Measurements from ENCODE around the gene FURIN. TPM values are rescaled to one million over a fixed set of nuclear protein-coding genes. Genes with fewer than 3 reads are reported as not detected.
"Not testable (repeated sequence)": the region's sequence is repeated elsewhere in the genome, so short reads cannot be mapped to it uniquely, and the experiment has no call there.

Gene FURIN
- total RNA-seq, 1 donor from 2014 or later = 570 TPM

DNA sequence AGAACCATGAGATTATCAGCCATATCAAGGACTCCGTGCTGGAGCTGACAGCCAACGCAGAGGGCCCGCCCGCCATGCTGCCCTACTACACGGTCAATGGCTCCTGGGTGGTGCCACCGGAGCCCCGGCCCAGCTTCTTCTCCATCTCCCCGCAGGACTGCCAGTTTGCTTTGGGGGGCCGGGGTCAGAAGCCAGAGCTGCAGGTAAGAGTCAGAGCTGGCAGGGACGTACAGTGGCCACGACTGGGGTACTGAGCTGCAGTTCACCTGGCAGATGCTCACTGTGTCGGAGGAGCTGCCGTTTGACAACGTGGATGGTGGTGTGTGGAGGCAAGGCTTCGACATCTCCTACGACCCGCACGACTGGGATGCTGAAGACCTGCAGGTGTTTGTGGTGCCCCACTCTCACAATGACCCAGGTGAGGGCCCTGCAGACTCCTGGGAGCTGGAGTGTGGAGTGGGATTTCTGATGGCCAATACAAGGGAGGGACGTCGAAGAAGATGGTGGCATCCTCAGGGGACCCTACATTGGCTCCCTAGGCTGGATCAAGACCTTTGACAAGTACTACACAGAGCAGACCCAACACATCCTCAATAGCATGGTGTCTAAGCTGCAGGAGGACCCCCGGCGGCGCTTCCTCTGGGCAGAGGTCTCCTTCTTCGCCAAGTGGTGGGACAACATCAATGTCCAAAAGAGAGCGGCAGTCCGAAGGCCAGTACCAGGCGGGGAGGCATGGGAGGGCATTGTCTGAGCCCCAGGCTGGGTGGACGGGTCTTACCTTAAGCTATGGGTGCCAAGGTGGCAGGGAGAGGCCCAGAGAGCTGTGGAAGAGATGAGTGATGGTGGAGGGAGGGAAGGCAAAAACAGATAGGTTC, 37.2 kb downstream of the FURIN start:
- Mint-ChIP-seq H3K36me3 (ENCODE audit: low read depth) (peaks cover 57% of the 10 kb centered on the region), H3K27me3 (ENCODE audit: low read depth) (no peaks in the 10 kb centered on the region), H3K9me3 (no peaks in the 10 kb centered on the region), H3K4me1 (ENCODE audit: low read depth) (peaks cover 24% of the 10 kb centered on the region), H3K4me3 (ENCODE audit: low read depth) (peak overlapping the region; percentile 61), H3K27ac (peak overlapping the region; percentile 12)
- no peak for DNase-seq (ENCODE audit: low spot score)
- intact Hi-C loops (cut with micrococcal nuclease) = no loop called here

DNA sequence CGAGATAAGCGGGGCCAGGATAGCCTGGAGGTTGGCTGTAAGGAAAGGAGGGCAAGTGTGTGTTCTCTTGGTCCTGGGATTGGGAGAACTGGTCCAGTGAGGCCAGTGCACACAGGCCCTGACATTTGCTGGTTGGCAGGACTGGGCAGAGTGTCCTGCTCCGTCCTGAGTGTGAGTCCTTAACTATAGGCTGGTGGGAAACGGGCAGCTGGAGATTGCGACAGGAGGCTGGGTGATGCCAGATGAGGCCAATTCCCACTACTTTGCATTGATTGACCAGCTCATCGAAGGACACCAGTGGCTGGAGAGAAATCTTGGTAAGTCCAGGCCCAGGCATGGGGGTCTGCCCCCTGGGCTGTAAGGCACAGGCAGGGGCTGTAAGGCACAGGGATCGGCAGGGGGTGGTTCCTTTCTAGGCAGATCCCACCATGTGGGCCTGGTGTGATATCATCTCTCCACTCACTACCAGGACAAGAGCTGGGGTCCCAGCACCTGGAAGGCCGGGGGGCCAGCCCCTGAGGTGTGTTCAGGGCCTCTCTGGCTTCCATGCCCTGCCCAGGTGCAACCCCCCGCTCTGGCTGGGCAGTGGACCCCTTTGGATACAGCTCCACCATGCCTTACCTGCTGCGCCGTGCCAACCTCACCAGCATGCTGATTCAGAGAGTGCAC, 37.9 kb downstream of the FURIN start:
- intact Hi-C loops (cut with micrococcal nuclease) = no loop called here
- H3K9me3 Mint-ChIP-seq = no peaks in the 10 kb centered on the region
- H3K36me3 Mint-ChIP-seq (ENCODE audit: low read depth) = peaks cover 64% of the 10 kb centered on the region
- DNase-seq (ENCODE audit: low spot score) = no peak
- H3K4me1 Mint-ChIP-seq (ENCODE audit: low read depth) = peaks cover 21% of the 10 kb centered on the region
- H3K27me3 Mint-ChIP-seq (ENCODE audit: low read depth) = no peaks in the 10 kb centered on the region
- H3K27ac Mint-ChIP-seq = no peak overlapping the region
- H3K4me3 Mint-ChIP-seq (ENCODE audit: low read depth) = no peak overlapping the region

DNA sequence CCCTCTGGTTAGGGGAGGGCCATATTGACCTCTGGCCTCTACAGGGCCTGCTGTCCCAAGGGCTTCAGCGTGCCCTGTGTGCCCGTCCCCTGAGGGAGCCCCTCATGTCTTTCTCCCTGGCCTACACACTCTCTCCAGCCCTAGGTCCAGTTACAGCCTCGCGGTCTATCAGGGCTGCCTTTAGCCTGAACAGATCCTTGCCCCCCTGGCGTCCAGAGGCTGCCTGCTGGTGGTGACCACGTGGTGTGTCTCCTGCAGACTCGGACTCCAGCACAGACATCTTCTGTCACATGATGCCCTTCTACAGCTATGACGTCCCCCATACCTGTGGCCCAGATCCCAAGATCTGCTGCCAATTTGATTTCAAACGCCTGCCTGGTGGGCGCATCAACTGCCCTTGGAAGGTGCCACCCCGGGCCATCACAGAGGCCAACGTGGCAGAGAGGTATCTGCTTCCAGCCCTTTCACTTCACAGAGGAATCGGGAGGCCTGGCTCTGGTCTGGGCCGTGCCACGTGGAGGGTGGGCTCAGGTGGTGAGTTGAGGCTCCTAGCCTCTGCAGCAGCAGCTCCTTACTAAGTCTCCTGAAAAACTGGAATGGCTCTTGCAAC, 38.8 kb downstream of the FURIN start:
- Mint-ChIP-seq H3K36me3 (ENCODE audit: low read depth) (peaks cover 72% of the 10 kb centered on the region), H3K4me1 (ENCODE audit: low read depth) (peaks cover 13% of the 10 kb centered on the region), H3K27ac (no peak overlapping the region), H3K4me3 (ENCODE audit: low read depth) (no peak overlapping the region), H3K9me3 (no peaks in the 10 kb centered on the region), H3K27me3 (ENCODE audit: low read depth) (no peaks in the 10 kb centered on the region)
- no peak for DNase-seq (ENCODE audit: low spot score)
- intact Hi-C loops (cut with micrococcal nuclease) = no loop called here

DNA sequence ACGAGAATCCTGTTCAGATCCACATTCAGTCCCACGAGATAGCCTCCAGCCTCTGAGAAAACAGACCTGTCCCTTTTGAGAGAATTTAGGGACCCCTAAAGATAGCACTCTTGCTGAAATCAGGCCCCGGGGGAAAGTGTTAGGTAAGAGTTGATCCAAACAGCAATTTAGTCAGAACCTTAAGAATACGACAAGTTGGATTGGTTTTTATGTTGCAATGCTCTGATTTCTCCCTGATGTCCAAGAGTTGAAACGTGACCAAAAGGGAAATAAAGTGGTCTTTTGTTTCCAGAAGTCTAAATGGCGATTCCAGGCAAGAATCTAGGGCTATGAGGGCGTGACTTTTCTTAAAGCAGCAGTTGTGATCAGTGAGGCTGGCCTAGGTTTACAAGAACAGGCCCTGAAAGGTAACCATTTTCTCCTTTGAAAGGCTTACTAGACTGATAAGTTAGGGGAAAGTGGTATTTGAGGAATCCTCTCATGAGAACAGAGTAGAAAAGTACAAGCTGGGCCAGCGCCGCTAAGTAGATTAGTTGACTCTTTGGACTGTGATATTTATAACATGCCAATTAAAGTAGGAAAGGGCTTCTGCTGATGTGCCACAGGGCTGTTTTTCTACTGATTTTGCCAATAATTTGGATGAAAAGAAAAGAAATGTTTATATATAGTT, 39.6 kb downstream of the FURIN start:
- no peaks in the 10 kb centered on the region for H3K9me3 Mint-ChIP-seq
- no peak overlapping the region for H3K27ac Mint-ChIP-seq
- intact Hi-C loops (cut with micrococcal nuclease) = no loop called here
- peaks cover 79% of the 10 kb centered on the region for H3K36me3 Mint-ChIP-seq (ENCODE audit: low read depth)
- no peak for DNase-seq (ENCODE audit: low spot score)
- H3K27me3 Mint-ChIP-seq (ENCODE audit: low read depth) = no peaks in the 10 kb centered on the region
- H3K4me3 Mint-ChIP-seq (ENCODE audit: low read depth) = no peak overlapping the region
- peaks cover 13% of the 10 kb centered on the region for H3K4me1 Mint-ChIP-seq (ENCODE audit: low read depth)

DNA sequence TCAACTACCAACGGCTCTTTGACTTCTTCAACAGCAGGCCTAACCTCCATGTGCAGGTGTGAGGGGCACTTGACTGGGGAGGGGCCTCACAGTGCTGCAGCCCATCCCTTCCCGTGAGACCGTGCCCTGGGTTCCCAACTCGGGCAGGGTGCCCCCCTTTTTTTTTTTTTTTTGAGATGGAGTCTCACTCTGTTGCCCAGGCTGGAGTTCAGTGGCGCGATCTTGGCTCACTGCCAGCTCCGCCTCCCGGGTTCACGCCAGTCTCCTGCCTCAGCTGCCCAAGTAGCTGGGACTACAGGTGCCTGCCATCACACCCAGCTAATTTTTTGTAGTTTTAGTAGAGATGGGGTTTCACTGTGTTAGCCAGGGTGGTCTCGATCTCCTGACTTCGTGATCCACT, 41.1 kb downstream of the FURIN start:
- intact Hi-C loops (cut with micrococcal nuclease); H3K9me3 Mint-ChIP-seq; H3K27me3 Mint-ChIP-seq (ENCODE audit: low read depth); DNase-seq (ENCODE audit: low spot score); H3K4me1 Mint-ChIP-seq (ENCODE audit: low read depth); H3K4me3 Mint-ChIP-seq (ENCODE audit: low read depth); H3K27ac Mint-ChIP-seq: not testable (repeated sequence)
- H3K36me3 Mint-ChIP-seq (ENCODE audit: low read depth) = peaks cover 85% of the 10 kb centered on the region

DNA sequence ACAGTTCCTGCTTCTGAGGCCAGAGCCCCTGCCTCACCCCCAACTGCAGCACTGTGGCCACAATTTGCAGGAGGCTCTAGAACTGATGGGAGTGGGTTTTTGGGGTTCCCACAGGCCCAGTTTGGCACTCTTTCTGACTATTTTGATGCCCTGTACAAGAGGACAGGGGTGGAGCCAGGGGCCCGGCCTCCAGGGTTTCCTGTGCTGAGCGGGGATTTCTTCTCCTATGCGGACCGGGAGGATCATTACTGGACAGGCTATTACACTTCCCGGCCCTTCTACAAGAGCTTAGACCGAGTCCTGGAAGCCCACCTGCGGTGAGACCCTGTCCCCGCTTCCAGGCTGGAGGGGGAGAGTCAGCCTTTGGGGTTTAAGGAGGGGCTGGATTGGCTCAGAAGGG, 41.6 kb downstream of the FURIN start:
- H3K4me3 Mint-ChIP-seq (ENCODE audit: low read depth) = no peak overlapping the region
- H3K9me3 Mint-ChIP-seq = no peaks in the 10 kb centered on the region
- H3K36me3 Mint-ChIP-seq (ENCODE audit: low read depth) = peaks cover 85% of the 10 kb centered on the region
- no peak overlapping the region for H3K27ac Mint-ChIP-seq
- intact Hi-C loops (cut with micrococcal nuclease) = no loop called here
- DNase-seq (ENCODE audit: low spot score) = no peak
- no peaks in the 10 kb centered on the region for H3K27me3 Mint-ChIP-seq (ENCODE audit: low read depth)
- peaks cover 4% of the 10 kb centered on the region for H3K4me1 Mint-ChIP-seq (ENCODE audit: low read depth)

DNA sequence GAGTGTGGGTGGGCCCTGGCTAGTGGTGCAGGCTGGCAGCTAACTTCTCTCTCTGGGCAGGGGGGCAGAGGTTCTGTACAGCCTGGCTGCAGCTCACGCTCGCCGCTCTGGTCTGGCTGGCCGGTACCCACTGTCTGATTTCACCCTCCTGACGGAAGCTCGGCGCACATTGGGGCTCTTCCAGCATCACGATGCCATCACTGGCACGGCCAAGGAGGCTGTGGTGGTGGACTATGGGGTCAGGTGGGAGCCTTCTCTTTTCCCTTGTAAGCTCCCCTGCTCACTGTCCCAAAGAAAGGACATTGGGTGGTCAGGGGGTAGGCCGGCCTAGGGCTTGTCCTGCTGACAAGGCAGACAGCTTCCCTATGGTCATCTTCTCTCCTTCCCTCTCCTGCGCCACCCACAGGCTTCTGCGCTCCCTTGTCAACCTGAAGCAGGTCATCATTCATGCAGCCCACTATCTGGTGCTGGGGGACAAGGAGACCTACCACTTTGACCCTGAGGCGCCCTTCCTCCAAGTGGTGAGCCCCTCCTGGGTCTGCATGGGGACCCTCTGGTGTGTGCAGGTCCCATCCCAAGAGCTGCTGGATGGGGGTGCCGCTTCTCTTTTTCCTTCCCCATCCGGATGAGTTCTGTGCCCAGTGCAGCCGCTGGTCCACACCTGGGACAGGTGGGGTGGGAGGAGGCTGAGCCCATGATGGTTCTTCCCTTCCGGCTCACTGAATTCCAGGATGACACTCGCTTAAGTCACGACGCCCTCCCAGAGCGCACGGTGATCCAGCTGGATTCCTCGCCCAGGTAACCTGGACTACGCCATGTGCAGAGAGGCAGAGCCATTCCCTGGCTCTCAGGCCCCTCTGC, 42.3 kb downstream of the FURIN start:
- Mint-ChIP-seq H3K4me1 (ENCODE audit: low read depth) (no peaks in the 10 kb centered on the region), H3K9me3 (no peaks in the 10 kb centered on the region), H3K27ac (no peak overlapping the region), H3K4me3 (ENCODE audit: low read depth) (no peak overlapping the region), H3K36me3 (ENCODE audit: low read depth) (peaks cover 84% of the 10 kb centered on the region), H3K27me3 (ENCODE audit: low read depth) (no peaks in the 10 kb centered on the region)
- no peak for DNase-seq (ENCODE audit: low spot score)
- intact Hi-C loops (cut with micrococcal nuclease) = no loop called here

DNA sequence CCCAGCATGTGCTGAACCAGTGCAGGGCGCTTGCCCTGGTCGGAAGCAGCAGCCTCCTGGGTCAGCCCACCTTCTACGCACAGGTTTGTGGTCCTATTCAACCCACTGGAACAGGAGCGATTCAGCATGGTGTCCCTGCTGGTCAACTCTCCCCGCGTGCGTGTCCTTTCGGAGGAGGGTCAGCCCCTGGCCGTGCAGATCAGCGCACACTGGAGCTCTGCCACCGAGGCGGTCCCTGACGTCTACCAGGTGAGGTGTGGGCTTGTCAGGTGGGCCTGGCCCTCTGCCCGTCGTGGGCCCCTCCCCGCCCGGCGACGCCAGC, 42.9 kb downstream of the FURIN start:
- Mint-ChIP-seq H3K9me3 (no peaks in the 10 kb centered on the region), H3K36me3 (ENCODE audit: low read depth) (peaks cover 84% of the 10 kb centered on the region), H3K4me1 (ENCODE audit: low read depth) (no peaks in the 10 kb centered on the region), H3K27me3 (ENCODE audit: low read depth) (no peaks in the 10 kb centered on the region), H3K4me3 (ENCODE audit: low read depth) (no peak overlapping the region), H3K27ac (no peak overlapping the region)
- DNase-seq (ENCODE audit: low spot score) = no peak
- intact Hi-C loops (cut with micrococcal nuclease) = no loop called here

DNA sequence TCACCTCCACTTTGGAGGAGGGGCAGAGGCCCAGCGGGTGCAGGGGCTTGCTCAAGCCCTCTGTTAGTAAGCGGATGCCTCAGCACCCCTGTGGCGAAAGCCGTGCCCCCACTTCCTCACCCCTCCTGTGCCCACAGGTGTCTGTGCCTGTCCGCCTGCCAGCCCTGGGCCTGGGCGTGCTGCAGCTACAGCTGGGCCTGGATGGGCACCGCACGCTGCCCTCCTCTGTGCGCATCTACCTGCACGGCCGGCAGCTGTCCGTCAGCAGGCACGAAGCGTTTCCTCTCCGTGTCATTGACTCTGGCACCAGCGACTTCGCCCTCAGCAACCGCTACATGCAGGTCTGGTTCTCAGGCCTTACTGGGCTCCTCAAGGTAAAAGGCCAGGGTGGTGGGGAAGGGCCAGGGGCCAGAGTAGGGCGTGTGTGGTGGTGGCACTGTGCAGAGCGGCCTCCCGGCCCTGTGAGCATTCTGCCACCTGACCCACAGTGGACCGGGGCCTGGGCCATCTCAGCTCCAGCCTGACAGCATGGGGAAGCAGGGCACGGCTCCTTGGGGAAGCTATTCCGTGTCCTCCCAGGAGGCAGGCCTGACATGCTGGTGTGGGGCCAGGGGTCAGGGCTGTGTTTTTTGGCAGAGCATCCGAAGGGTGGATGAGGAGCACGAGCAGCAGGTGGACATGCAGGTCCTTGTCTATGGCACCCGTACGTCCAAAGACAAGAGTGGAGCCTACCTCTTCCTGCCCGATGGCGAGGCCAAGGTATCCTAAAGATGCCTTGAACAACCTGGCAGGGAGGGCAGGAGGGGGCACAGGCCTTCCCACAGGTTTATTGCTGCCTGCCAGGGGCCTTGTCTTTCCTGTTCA, 43.8 kb downstream of the FURIN start:
- Mint-ChIP-seq H3K4me3 (ENCODE audit: low read depth) (no peak overlapping the region), H3K27ac (no peak overlapping the region), H3K36me3 (ENCODE audit: low read depth) (peaks cover 85% of the 10 kb centered on the region), H3K9me3 (no peaks in the 10 kb centered on the region), H3K4me1 (ENCODE audit: low read depth) (no peaks in the 10 kb centered on the region), H3K27me3 (ENCODE audit: low read depth) (no peaks in the 10 kb centered on the region)
- no peak for DNase-seq (ENCODE audit: low spot score)
- intact Hi-C loops (cut with micrococcal nuclease) = no loop called here

DNA sequence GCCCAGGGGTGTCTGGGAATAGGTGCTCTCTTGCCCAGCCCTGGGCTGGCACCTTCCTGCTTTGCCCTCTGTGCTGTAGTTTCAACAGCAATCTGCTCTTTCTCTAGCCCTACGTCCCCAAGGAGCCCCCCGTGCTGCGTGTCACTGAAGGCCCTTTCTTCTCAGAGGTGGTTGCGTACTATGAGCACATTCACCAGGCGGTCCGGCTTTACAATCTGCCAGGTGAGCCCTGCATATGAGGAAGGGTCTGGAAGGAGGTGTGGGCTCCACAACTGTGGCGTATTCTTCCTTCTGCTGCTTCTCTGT, 44.3 kb downstream of the FURIN start:
- H3K4me3 Mint-ChIP-seq (ENCODE audit: low read depth) = no peak overlapping the region
- no peak overlapping the region for H3K27ac Mint-ChIP-seq
- DNase-seq (ENCODE audit: low spot score) = no peak
- intact Hi-C loops (cut with micrococcal nuclease) = no loop called here
- H3K36me3 Mint-ChIP-seq (ENCODE audit: low read depth) = peaks cover 85% of the 10 kb centered on the region
- no peaks in the 10 kb centered on the region for H3K27me3 Mint-ChIP-seq (ENCODE audit: low read depth)
- H3K9me3 Mint-ChIP-seq = no peaks in the 10 kb centered on the region
- H3K4me1 Mint-ChIP-seq (ENCODE audit: low read depth) = no peaks in the 10 kb centered on the region

DNA sequence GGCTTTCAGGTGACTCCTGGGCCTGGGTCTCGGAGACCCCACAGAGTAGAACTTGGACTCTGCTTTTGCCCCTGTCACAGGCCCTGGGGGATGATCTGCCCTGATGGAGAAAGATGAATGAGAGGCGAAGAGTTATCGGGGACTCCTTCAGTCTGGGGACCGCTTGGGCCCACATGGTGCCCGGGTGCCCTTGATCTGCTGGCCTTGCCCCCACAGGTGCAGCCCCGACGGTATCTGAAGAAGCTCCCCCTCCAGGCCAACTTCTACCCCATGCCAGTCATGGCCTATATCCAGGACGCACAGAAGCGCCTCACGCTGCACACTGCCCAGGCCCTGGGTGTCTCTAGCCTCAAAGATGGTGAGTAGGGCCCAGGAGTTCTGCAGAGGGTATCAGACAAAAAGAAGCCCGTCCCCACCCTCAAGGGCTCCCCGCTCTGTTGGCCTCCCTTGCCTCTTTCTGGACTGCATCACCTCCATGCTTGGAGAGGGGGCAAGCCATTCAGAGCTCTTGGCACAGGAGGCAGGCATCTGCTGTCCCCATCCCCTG, 45.1 kb downstream of the FURIN start:
- DNase-seq (ENCODE audit: low spot score) = no peak
- no peaks in the 10 kb centered on the region for H3K4me1 Mint-ChIP-seq (ENCODE audit: low read depth)
- intact Hi-C loops (cut with micrococcal nuclease) = no loop called here
- no peaks in the 10 kb centered on the region for H3K27me3 Mint-ChIP-seq (ENCODE audit: low read depth)
- H3K27ac Mint-ChIP-seq = no peak overlapping the region
- no peak overlapping the region for H3K4me3 Mint-ChIP-seq (ENCODE audit: low read depth)
- peaks cover 87% of the 10 kb centered on the region for H3K36me3 Mint-ChIP-seq (ENCODE audit: low read depth)
- H3K9me3 Mint-ChIP-seq = no peaks in the 10 kb centered on the region
